Neural crest cell (in vitro differentiated cells): ENCODE measurements around the gene LRRC26. TPM values are rescaled to one million over a fixed set of nuclear protein-coding genes. Genes with fewer than 3 reads are reported as not detected.
"Not testable (repeated sequence)": the region's sequence is repeated elsewhere in the genome, so short reads cannot be mapped to it uniquely, and the experiment has no call there.

ENCODE experiments used
- DNase-seq: peaks from one replicate; pipeline ENCODE4 v3.0.0; 2021; ENCODE audit warnings: low read depth, mixed read lengths, low spot score
- H3K27ac Mint-ChIP-seq: one replicate; pipeline ENCODE4 v1.8.0; 2021; ENCODE audit warnings: mild to moderate bottlenecking, mixed read lengths; ENCODE audit not compliant: unreplicated experiment
- H3K27me3 Mint-ChIP-seq: 2 replicates; pipeline ENCODE4 v1.8.0; 2021; ENCODE audit warnings: low read depth, mild to moderate bottlenecking, mixed read lengths
- H3K36me3 Mint-ChIP-seq: 2 replicates; pipeline ENCODE4 v1.8.0; 2021; ENCODE audit warnings: low read depth, mild to moderate bottlenecking, mixed read lengths
- H3K4me1 Mint-ChIP-seq: 2 replicates; pipeline ENCODE4 v1.8.0; 2021; ENCODE audit warnings: mixed read lengths
- H3K4me3 Mint-ChIP-seq: one replicate; pipeline ENCODE4 v1.8.0; 2021; ENCODE audit warnings: mild to moderate bottlenecking, mixed read lengths
- H3K9me3 Mint-ChIP-seq: 2 replicates; pipeline ENCODE4 v1.8.0; 2021; ENCODE audit warnings: mixed read lengths
- microRNA-seq: library from miRNA; unstranded; fragments of <30 nt; microRNA quantifications from one replicate; pipeline ENCODE4, GENCODE V29; 2020
- total RNA-seq: library from RNA; stranded (reverse); gene quantifications from 2 replicates; pipeline ENCODE4 v1.2.1, GENCODE V29; 2021
- TF ChIP-seq, protein P1 (sequence below): fragments of 200-600 bp; sonication (generic); conservative IDR thresholded peaks from 2 replicates; pipeline ENCODE4 v1.5.0; 2021; ENCODE audit warnings: antibody characterized with exemption, mild to moderate bottlenecking

The LRRC26 gene
- total RNA-seq, 1 donor from 2014 or later = 0.37 TPM

GRCh38 chr9:137126786-137127185, 43.1 kb downstream of the LRRC26 start:
- H3K9me3 Mint-ChIP-seq = no peaks in the 10 kb centered on the region
- TF ChIP-seq, protein P1, sequence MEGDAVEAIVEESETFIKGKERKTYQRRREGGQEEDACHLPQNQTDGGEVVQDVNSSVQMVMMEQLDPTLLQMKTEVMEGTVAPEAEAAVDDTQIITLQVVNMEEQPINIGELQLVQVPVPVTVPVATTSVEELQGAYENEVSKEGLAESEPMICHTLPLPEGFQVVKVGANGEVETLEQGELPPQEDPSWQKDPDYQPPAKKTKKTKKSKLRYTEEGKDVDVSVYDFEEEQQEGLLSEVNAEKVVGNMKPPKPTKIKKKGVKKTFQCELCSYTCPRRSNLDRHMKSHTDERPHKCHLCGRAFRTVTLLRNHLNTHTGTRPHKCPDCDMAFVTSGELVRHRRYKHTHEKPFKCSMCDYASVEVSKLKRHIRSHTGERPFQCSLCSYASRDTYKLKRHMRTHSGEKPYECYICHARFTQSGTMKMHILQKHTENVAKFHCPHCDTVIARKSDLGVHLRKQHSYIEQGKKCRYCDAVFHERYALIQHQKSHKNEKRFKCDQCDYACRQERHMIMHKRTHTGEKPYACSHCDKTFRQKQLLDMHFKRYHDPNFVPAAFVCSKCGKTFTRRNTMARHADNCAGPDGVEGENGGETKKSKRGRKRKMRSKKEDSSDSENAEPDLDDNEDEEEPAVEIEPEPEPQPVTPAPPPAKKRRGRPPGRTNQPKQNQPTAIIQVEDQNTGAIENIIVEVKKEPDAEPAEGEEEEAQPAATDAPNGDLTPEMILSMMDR = no peak
- peaks cover 24% of the 10 kb centered on the region for H3K4me1 Mint-ChIP-seq
- DNase-seq = no peak
- peaks cover 8% of the 10 kb centered on the region for H3K27me3 Mint-ChIP-seq
- peak overlapping the region; percentile 95 for H3K27ac Mint-ChIP-seq
- no peaks in the 10 kb centered on the region for H3K36me3 Mint-ChIP-seq
- H3K4me3 Mint-ChIP-seq = peak overlapping the region; percentile 89

DNA sequence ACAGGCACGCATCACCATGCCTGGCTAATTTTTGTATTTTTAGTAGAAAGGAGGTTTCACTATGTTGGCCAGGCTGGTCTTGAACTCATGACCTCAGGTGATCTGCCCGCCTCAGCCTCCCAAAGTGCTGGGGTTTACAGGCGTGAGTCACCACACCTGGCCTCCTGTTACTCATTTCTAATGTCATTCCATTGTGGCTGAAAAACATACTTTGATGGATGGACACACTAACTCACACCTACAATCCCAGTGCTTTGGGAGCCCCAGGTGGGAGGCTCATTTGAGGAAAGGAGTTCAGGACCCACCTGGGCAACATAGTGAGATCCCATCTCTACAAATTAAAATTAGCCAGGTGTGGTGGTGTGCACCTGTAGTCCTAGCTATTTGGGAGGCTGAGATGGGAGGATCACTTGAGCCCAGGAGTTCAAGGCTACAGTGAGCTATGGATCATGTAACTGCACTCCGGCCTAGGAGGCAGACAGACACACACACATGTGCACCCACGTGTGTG, 45.8 kb downstream of the LRRC26 start:
- not testable (repeated sequence) for H3K36me3 Mint-ChIP-seq, H3K27me3 Mint-ChIP-seq, DNase-seq, H3K9me3 Mint-ChIP-seq, H3K27ac Mint-ChIP-seq, H3K4me3 Mint-ChIP-seq
- peaks cover 23% of the 10 kb centered on the region for H3K4me1 Mint-ChIP-seq

DNA sequence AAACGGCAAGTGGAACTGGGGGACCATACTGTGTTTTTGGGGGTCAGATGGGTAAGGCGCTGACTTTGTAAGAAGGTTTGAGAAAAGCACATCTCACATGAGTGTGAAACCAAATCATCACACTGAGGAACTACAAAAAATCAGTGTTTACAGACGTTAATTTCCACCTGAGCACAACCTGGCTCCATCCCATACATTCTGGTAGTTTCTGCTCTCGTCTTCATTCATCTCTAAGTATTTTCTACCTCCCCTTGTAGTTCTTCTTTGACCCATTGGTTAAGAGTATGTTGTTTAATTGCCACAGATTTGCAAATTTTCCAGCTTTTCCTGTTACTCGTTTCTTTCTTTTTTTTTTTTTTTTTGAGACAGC, 46.4 kb downstream of the LRRC26 start:
- TF ChIP-seq, protein P1 = no peak
- H3K4me3 Mint-ChIP-seq = no peak overlapping the region
- H3K4me1 Mint-ChIP-seq = peaks cover 18% of the 10 kb centered on the region
- DNase-seq = no peak
- no peaks in the 10 kb centered on the region for H3K27me3 Mint-ChIP-seq
- no peak overlapping the region for H3K27ac Mint-ChIP-seq
- H3K36me3 Mint-ChIP-seq = no peaks in the 10 kb centered on the region
- H3K9me3 Mint-ChIP-seq = no peaks in the 10 kb centered on the region

DNA sequence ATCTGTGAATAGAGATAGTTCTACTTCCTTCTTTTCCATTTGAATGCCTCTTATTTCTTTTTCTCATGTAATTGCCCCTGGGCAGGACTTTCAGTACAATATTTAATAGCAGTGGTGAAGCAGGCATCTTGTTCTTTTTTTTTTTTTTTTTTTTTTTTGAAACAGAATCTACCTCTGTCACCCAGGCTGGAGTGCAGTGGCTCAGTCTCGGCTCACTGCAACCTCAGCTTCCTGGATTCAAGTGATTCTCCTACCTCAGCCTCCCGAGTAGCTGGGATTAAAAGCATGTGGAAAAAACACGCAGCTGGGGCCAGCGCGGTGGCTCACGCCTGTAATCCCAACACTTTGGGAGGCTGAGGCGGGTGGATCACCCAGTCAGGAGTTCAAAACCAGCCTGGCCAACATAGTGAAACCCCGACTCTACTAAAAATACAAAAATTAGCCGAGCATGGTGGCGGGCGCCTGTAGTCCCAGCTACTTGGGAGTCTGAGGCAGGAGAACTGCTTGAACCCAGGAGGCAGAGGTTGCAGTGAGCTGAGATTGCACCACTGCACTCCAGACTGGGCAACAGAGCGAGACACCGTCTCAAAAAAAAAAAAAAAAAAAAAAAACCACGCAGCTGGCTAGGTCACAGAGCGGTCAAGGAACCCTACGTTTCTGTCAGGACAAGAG, 46.9 kb downstream of the LRRC26 start:
- DNase-seq, H3K36me3 Mint-ChIP-seq, H3K27me3 Mint-ChIP-seq, H3K4me3 Mint-ChIP-seq, H3K9me3 Mint-ChIP-seq, H3K27ac Mint-ChIP-seq: not testable (repeated sequence)
- peaks cover 13% of the 10 kb centered on the region for H3K4me1 Mint-ChIP-seq

DNA sequence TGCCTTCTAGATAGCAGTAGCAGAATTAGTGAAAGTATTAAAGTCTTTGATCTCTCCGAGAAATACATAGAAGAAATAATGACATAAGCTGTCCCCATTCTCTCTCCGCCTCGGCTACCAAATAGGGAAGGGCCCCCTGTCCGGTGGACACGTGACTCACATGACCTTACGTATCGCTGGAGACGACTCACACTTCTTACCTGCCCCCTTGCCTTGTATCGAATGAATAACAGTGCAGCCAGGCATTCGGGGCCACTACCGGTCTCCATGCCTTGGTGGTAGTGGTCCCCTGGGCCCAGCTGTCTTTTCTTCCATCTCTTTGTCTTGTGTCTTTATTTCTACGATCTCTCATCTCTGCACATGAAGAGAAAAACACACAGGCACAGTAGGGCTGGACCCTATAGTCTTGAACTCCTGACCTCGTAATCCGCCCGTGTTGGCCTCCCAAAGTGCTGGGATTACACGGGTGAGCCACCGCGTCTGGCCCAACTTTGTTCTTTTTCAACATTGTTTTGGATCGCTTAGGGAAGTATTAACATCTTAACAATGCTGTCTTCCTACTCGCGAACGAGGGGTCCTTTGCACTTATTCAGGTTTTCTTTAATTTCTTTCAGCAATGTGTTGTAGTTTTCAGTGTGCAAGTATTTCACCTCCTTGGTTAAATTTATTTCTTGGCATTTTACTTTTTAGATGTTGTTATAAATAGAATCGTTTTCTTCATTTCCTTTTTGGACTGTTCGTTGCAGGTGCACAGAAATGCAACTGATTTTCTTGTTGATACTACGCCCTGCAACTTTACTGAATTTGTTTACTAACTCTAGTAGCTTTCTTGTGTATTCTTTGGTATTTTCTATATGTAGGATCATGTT, 47.7 kb downstream of the LRRC26 start:
- peak overlapping the region; percentile 39 for H3K4me3 Mint-ChIP-seq
- not testable (repeated sequence) for H3K4me1 Mint-ChIP-seq, H3K27me3 Mint-ChIP-seq, H3K9me3 Mint-ChIP-seq, H3K36me3 Mint-ChIP-seq, H3K27ac Mint-ChIP-seq, DNase-seq

Small RNA genes lying within 50 kb of the gene (microRNA-seq; reads per million reads assigned to microRNA genes)
- gene MIR3621 = not detected

Other genes starting within 250 kb of the LRRC26 start
- gene FBXW5, start 225.3 kb downstream of the LRRC26 start, total RNA-seq = 81.2 and 83.9 TPM in 2 replicates
- gene C8G, start 224.8 kb downstream of the LRRC26 start, total RNA-seq = 0.59 and 0.98 TPM in 2 replicates
- 0.50 and 1.1 TPM in 2 replicates for gene LCN12, start 217.8 kb downstream of the LRRC26 start, total RNA-seq
- gene PTGDS, start 192.5 kb downstream of the LRRC26 start, total RNA-seq = not detected in 2 replicates
- not detected in 2 replicates for gene LCNL1, start 187.1 kb downstream of the LRRC26 start, total RNA-seq
- gene PAXX, start 177.6 kb downstream of the LRRC26 start, total RNA-seq = 82.6 and 84.9 TPM in 2 replicates
- not detected in 2 replicates for gene CLIC3, start 173.5 kb downstream of the LRRC26 start, total RNA-seq
- gene ABCA2, start 141.8 kb downstream of the LRRC26 start, total RNA-seq = 31.7 and 37.1 TPM in 2 replicates
- 0.14 TPM in 1 of 2 replicates, not detected in the other for gene FUT7, start 138.0 kb downstream of the LRRC26 start, total RNA-seq
- gene NPDC1, start 123.9 kb downstream of the LRRC26 start, total RNA-seq = 54.7 and 61.1 TPM in 2 replicates
- gene ENTPD2, start 116.0 kb downstream of the LRRC26 start, total RNA-seq = not detected in 2 replicates
- 29.8 and 31.1 TPM in 2 replicates for gene SAPCD2, start 99.5 kb downstream of the LRRC26 start, total RNA-seq
- gene UAP1L1, start 92.5 kb downstream of the LRRC26 start, total RNA-seq = 2.6 and 2.9 TPM in 2 replicates
- 50.4 and 54.0 TPM in 2 replicates for gene MAN1B1, start 83.1 kb downstream of the LRRC26 start, total RNA-seq
- gene DPP7, start 55.3 kb downstream of the LRRC26 start, total RNA-seq = 37.9 and 46.5 TPM in 2 replicates
- gene GRIN1, start 30.9 kb downstream of the LRRC26 start, total RNA-seq = 0.14 and 0.44 TPM in 2 replicates
- gene TMEM210, start 2.0 kb upstream of the LRRC26 start, total RNA-seq = not detected in 2 replicates
- 69.3 and 71.7 TPM in 2 replicates for gene ANAPC2, start 18.5 kb upstream of the LRRC26 start, total RNA-seq
- 64.8 and 66.4 TPM in 2 replicates for gene SSNA1, start 18.6 kb upstream of the LRRC26 start, total RNA-seq
- gene TPRN, start 30.7 kb upstream of the LRRC26 start, total RNA-seq = 22.0 and 25.1 TPM in 2 replicates
- gene TMEM203, start 35.6 kb upstream of the LRRC26 start, total RNA-seq = 45.0 and 49.7 TPM in 2 replicates
- 36.6 and 39.4 TPM in 2 replicates for gene NDOR1, start 35.6 kb upstream of the LRRC26 start, total RNA-seq
- 9.7 and 10.1 TPM in 2 replicates for gene RNF208, start 52.2 kb upstream of the LRRC26 start, total RNA-seq
- 1.2 and 1.6 TPM in 2 replicates for gene CYSRT1, start 55.1 kb upstream of the LRRC26 start, total RNA-seq
- gene RNF224, start 57.5 kb upstream of the LRRC26 start, total RNA-seq = 0.16 TPM in 1 of 2 replicates, not detected in the other
- not detected in 2 replicates for gene SLC34A3, start 60.9 kb upstream of the LRRC26 start, total RNA-seq
- 329 and 336 TPM in 2 replicates for gene TUBB4B, start 71.2 kb upstream of the LRRC26 start, total RNA-seq
- 0.26 TPM in 1 of 2 replicates, not detected in the other for gene STPG3, start 81.2 kb upstream of the LRRC26 start, total RNA-seq
- 76.7 and 79.0 TPM in 2 replicates for gene NELFB, start 85.3 kb upstream of the LRRC26 start, total RNA-seq
- 0.75 and 0.86 TPM in 2 replicates for gene TOR4A, start 107.7 kb upstream of the LRRC26 start, total RNA-seq
- 31.7 and 33.7 TPM in 2 replicates for gene NRARP, start 132.2 kb upstream of the LRRC26 start, total RNA-seq